ENCODE results near the gene SORCS2. TPM values are rescaled to one million over a fixed set of nuclear protein-coding genes. Genes with fewer than 3 reads are reported as not detected.

SORCS2 gene
- total and polyA plus RNA-seq, 12 donors: 0.25 to 5.4 (median 2.2) TPM

DNA sequence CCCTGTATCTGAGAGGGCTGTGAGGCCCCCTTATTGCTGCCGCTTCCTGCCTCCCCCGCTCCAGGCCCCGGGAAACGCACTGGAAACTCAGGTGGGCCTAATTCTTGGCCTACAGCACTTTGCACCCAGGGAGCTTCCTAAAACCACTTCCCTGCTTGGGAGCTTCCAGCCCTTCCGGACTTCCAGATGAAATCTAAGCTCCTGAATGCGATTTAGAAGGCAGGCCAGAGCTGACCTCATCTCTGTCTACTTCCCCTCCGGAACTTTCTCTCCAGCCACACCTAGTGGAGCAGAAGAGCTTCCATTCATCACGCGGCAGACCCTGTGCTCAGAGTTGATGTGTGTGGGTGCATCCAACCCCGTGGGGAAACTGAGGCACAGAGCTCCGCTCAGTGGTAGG, 84.2 kb downstream of the SORCS2 start:
- Histone ChIP-seq H3K4me3 (no peak overlapping the region), H3K27ac (peak overlapping the region in 5 of 10 donors; percentile 9 to 45 (median 19)), H3K36me3 (no peaks in the 10 kb centered on the region), H3K27me3 (no peaks in the 10 kb centered on the region), H3K4me1 (peaks cover 0 to 25% (median 8%) of the 10 kb centered on the region in 9 donors), H3K9me3 (no peaks in the 10 kb centered on the region)
- WGBS, 2 donors: 52 to 61% methylated on average over 11 of the region's 11 CpGs
- ATAC-seq: peak in 7 of 8 donors; percentile 48 to 80 (median 61)
- DNase-seq: peak in 1 of 2 donors; percentile 28
- intact Hi-C loops (cut with DNase I): no loop called here
- TF ChIP-seq, protein P1, sequence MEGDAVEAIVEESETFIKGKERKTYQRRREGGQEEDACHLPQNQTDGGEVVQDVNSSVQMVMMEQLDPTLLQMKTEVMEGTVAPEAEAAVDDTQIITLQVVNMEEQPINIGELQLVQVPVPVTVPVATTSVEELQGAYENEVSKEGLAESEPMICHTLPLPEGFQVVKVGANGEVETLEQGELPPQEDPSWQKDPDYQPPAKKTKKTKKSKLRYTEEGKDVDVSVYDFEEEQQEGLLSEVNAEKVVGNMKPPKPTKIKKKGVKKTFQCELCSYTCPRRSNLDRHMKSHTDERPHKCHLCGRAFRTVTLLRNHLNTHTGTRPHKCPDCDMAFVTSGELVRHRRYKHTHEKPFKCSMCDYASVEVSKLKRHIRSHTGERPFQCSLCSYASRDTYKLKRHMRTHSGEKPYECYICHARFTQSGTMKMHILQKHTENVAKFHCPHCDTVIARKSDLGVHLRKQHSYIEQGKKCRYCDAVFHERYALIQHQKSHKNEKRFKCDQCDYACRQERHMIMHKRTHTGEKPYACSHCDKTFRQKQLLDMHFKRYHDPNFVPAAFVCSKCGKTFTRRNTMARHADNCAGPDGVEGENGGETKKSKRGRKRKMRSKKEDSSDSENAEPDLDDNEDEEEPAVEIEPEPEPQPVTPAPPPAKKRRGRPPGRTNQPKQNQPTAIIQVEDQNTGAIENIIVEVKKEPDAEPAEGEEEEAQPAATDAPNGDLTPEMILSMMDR (IDR thresholded peaks at IDR 0.05): no peak

DNA sequence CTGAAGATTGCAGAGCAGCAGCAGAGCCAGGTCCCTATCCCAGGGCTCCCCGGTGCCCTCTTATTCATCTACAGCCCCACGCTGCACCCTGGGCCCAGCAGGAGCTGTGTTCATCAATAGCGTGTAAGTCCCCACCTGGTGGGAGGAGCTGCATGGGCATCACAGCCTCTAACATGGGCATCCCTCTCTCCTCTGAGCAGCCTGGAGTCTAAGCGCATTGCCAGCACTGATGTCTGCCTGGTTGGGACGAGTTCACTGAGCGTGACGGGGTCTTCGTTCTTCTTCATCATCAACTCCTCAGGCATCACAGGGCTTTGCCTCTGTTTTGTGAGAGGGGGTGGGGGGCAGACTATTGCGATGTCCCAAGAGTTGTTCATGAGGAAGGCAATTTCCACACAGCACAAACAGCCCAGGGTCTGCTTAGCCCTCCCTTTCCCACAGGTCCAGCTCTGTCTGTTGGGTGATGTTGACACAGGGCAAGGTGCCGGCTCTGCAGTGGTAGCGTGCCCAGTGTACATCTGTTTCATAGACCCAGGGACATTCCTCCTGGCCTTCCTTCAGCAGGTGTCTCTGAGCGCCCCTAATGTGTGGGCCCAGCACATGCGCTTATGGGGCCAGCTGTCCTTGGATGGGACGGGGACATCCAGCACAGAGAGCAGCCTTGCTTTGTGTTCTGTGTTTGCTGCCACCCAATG, 85.9 kb downstream of the SORCS2 start:
- no peak overlapping the region for H3K4me3 ChIP-seq
- ATAC-seq (no peak), DNase-seq (no peak)
- no peaks in the 10 kb centered on the region for H3K27me3 ChIP-seq
- peaks cover 0 to 25% (median 8%) of the 10 kb centered on the region in 9 donors for H3K4me1 ChIP-seq
- intact Hi-C loops (cut with DNase I): no loop called here
- H3K36me3 ChIP-seq: no peaks in the 10 kb centered on the region
- H3K9me3 ChIP-seq: no peaks in the 10 kb centered on the region
- WGBS, 2 donors: 95 to 96% methylated on average over 14 of the region's 14 CpGs
- no peak overlapping the region for H3K27ac ChIP-seq
- TF ChIP-seq, protein P1 (IDR thresholded peaks at IDR 0.05): no peak

DNA sequence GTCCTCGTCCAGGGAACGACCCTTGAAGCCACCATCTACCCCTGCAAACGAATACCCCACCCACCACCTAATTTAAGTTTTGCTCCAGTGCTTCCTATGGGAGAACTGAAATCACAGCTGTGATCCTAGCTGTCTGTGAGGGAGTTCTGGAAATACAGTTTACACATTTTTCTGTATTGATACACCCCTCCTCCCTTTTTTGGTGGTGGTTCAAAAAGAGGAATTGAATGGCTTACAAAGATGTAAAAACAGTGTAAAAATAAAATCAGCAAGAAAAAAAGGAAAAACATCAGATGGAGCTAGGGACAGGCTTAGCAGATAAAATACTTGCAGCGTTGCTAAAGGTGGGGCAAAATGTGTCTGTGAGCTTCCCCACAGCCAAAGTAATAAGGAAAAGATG, 86.6 kb downstream of the SORCS2 start:
- Histone ChIP-seq H3K4me1 (peaks cover 0 to 25% (median 8%) of the 10 kb centered on the region in 9 donors), H3K36me3 (no peaks in the 10 kb centered on the region), H3K27ac (no peak overlapping the region), H3K9me3 (no peaks in the 10 kb centered on the region), H3K4me3 (no peak overlapping the region), H3K27me3 (no peaks in the 10 kb centered on the region)
- ATAC-seq (no peak), DNase-seq (no peak)
- WGBS, 2 donors: 71 to 86% methylated on average over 4 of the region's 4 CpGs
- intact Hi-C loops (cut with DNase I): no loop called here
- TF ChIP-seq, protein P1 (IDR thresholded peaks at IDR 0.05): no peak

DNA sequence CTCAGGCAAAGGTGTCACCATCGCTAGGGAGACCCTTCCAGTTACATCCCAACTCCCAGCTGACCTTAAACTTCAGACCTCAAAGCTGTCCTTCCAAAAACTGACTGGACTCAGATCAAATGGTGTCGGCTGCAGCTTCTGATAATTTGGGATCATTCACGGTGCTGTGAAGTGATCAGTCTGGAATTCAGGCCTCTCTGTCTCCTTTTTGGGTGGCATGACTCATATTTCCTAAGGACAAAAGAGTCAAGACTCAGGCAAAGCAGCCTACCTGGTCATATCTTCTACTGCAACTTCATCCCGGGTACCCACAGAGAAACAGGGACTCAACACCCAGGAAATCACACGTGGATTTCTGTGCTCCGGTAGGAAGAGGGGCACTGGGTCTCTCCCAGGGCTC, 87.6 kb downstream of the SORCS2 start:
- no peak overlapping the region for H3K27ac ChIP-seq
- H3K9me3 ChIP-seq: no peaks in the 10 kb centered on the region
- intact Hi-C loops (cut with DNase I): no loop called here
- no peak overlapping the region for H3K4me3 ChIP-seq
- 71 to 73% methylated on average over 6 of the region's 6 CpGs for WGBS, 2 donors
- H3K4me1 ChIP-seq: peaks cover 0 to 25% (median 8%) of the 10 kb centered on the region in 9 donors
- ATAC-seq (peak in 1 of 8 donors; percentile 42), DNase-seq (no peak)
- H3K27me3 ChIP-seq: no peaks in the 10 kb centered on the region
- TF ChIP-seq, protein P1 (IDR thresholded peaks at IDR 0.05): no peak
- no peaks in the 10 kb centered on the region for H3K36me3 ChIP-seq
